Right renal pelvis (tissue), 4 donors: Measurements from ENCODE around the gene SSH2. TPM values are rescaled to one million over a fixed set of nuclear protein-coding genes. Genes with fewer than 3 reads are reported as not detected.

Experiments used
- DNase-seq, 4 donors: peaks; one replicate each; pipeline ENCODE4 v3.0.0-alpha.2; 2013; ENCODE audit warnings: low read depth in 4 of 4, low spot score in 3 of 4, missing footprints in 1 of 4
- polyA plus RNA-seq, 4 donors: library from polyadenylated mRNA; unstranded; fragments of 120-200 nt; gene quantifications; one replicate each; pipeline ENCODE4 v1.2.1, GENCODE V29; 2013; ENCODE audit not compliant: insufficient read length in 4 of 4

SSH2 gene
- polyA plus RNA-seq, 4 donors = 16.6 to 19.2 (median 19.0) TPM

GRCh38 chr17:29616300-29617048, 313.6 kb downstream of the SSH2 start:
- DNase-seq = no peak

- peak in 2 of 4 donors; percentile 71 to 73 for DNase-seq
These were observed 314.3 kb downstream of the SSH2 start for GRCh38 chr17:29615492-29616299.

GRCh38 chr17:29615048-29615385, 315.0 kb downstream of the SSH2 start:
- no peak for DNase-seq

GRCh38 chr17:29614349-29615047, 315.5 kb downstream of the SSH2 start:
- DNase-seq = no peak

- no peak for DNase-seq
These were observed 316.2 kb downstream of the SSH2 start for GRCh38 chr17:29613856-29614255.

- DNase-seq = peak; percentile 79 to 90 (median 82)
These were observed 316.6 kb downstream of the SSH2 start for GRCh38 chr17:29613352-29613837.

GRCh38 chr17:29612404-29613280, 317.4 kb downstream of the SSH2 start:
- DNase-seq = no peak

- DNase-seq = no peak
These were observed 318.0 kb downstream of the SSH2 start for GRCh38 chr17:29612094-29612403.

- DNase-seq = no peak
These were observed 318.5 kb downstream of the SSH2 start for GRCh38 chr17:29611351-29612093.

- DNase-seq = no peak
These were observed 319.6 kb downstream of the SSH2 start for GRCh38 chr17:29610395-29610794.

GRCh38 chr17:29608986-29609385, 321.0 kb downstream of the SSH2 start:
- DNase-seq = no peak

GRCh38 chr17:29607557-29608195, 322.4 kb downstream of the SSH2 start:
- DNase-seq = no peak

- DNase-seq = no peak
These were observed 326.8 kb downstream of the SSH2 start for GRCh38 chr17:29603109-29603674.

- no peak for DNase-seq
These were observed 332.5 kb downstream of the SSH2 start for GRCh38 chr17:29597361-29598172.

- DNase-seq = no peak
These were observed 333.2 kb downstream of the SSH2 start for GRCh38 chr17:29596811-29597210.

- DNase-seq = no peak
These were observed 333.9 kb downstream of the SSH2 start for GRCh38 chr17:29595943-29596774.
